Mucosa of rectum (tissue), 2 donors: ENCODE results near the gene WDR31.

ENCODE experiments used
- H3K27ac ChIP-seq, 2 donors: one replicate each; pipeline ENCODE4 v1.7.0; 2013; ENCODE audit warnings: inconsistent platforms in 2 of 2, low read depth in 2 of 2, low read length in 2 of 2
- H3K27me3 ChIP-seq, 2 donors: one replicate each; pipeline ENCODE4 v1.7.0; 2013; ENCODE audit warnings: low read length in 2 of 2; ENCODE audit not compliant: control insufficient read depth in 2 of 2, insufficient read depth in 2 of 2
- H3K36me3 ChIP-seq, 2 donors: one replicate each; pipeline ENCODE4 v1.7.0; 2013; ENCODE audit warnings: low read length in 2 of 2; ENCODE audit not compliant: control insufficient read depth in 2 of 2, insufficient read depth in 2 of 2
- H3K4me1 ChIP-seq, 2 donors: one replicate each; pipeline ENCODE4 v1.7.0; 2013; ENCODE audit warnings: low read length in 2 of 2, mild to moderate bottlenecking in 1 of 2; ENCODE audit not compliant: control insufficient read depth in 2 of 2, insufficient read depth in 2 of 2
- H3K4me3 ChIP-seq, 2 donors: one replicate each; pipeline ENCODE4 v1.7.0; 2013; ENCODE audit warnings: low read length in 2 of 2
- H3K9ac ChIP-seq, 2 donors: one replicate each; pipeline ENCODE4 v1.7.0; 2013; ENCODE audit warnings: low read length in 2 of 2, low read depth in 1 of 2, mild to moderate bottlenecking in 1 of 2
- H3K9me3 ChIP-seq, 2 donors: one replicate each; pipeline ENCODE4 v1.7.0; 2013; ENCODE audit warnings: low read length in 2 of 2; ENCODE audit not compliant: control insufficient read depth in 2 of 2
- donor health status: healthy.
- donor health status: Normal muscosa, but diverticular disease.

The WDR31 gene

GRCh38 chr9:113316030-113316429 is 24.0 kb downstream of the WDR31 start:
- Histone ChIP-seq H3K27ac (no peak overlapping the region), H3K27me3 (no peaks in the 10 kb centered on the region), H3K4me1 (no peaks in the 10 kb centered on the region), H3K9ac (no peak overlapping the region), H3K36me3 (no peaks in the 10 kb centered on the region), H3K9me3 (no peaks in the 10 kb centered on the region), H3K4me3 (no peak overlapping the region)

- no peaks in the 10 kb centered on the region for H3K4me1 ChIP-seq
- H3K9me3 ChIP-seq = no peaks in the 10 kb centered on the region
- no peaks in the 10 kb centered on the region for H3K27me3 ChIP-seq
- H3K4me3 ChIP-seq = no peak overlapping the region
- H3K36me3 ChIP-seq = no peaks in the 10 kb centered on the region
- no peak overlapping the region for H3K9ac ChIP-seq
- H3K27ac ChIP-seq = no peak overlapping the region
Observed at GRCh38 chr9:113315231-113315630, 24.8 kb downstream of the WDR31 start.

GRCh38 chr9:113313261-113313660 is 26.8 kb downstream of the WDR31 start:
- Histone ChIP-seq H3K4me3 (no peak overlapping the region), H3K9me3 (no peaks in the 10 kb centered on the region), H3K9ac (no peak overlapping the region), H3K36me3 (no peaks in the 10 kb centered on the region), H3K4me1 (no peaks in the 10 kb centered on the region), H3K27ac (no peak overlapping the region), H3K27me3 (no peaks in the 10 kb centered on the region)

- Histone ChIP-seq H3K9ac (no peak overlapping the region), H3K27me3 (no peaks in the 10 kb centered on the region), H3K4me1 (no peaks in the 10 kb centered on the region), H3K9me3 (no peaks in the 10 kb centered on the region), H3K27ac (no peak overlapping the region), H3K36me3 (no peaks in the 10 kb centered on the region), H3K4me3 (no peak overlapping the region)
Observed at GRCh38 chr9:113311961-113312360, 28.1 kb downstream of the WDR31 start.

- H3K27me3 ChIP-seq = no peaks in the 10 kb centered on the region
- no peaks in the 10 kb centered on the region for H3K4me1 ChIP-seq
- H3K27ac ChIP-seq = no peak overlapping the region
- H3K4me3 ChIP-seq = no peak overlapping the region
- H3K9me3 ChIP-seq = no peaks in the 10 kb centered on the region
- no peaks in the 10 kb centered on the region for H3K36me3 ChIP-seq
- no peak overlapping the region for H3K9ac ChIP-seq
Observed at GRCh38 chr9:113310538-113310937, 29.5 kb downstream of the WDR31 start.

- H3K4me1 ChIP-seq = no peaks in the 10 kb centered on the region
- H3K36me3 ChIP-seq = no peaks in the 10 kb centered on the region
- no peaks in the 10 kb centered on the region for H3K9me3 ChIP-seq
- no peak overlapping the region for H3K9ac ChIP-seq
- H3K27me3 ChIP-seq = no peaks in the 10 kb centered on the region
- H3K4me3 ChIP-seq = no peak overlapping the region
- H3K27ac ChIP-seq = no peak overlapping the region
Observed at GRCh38 chr9:113309204-113309813, 30.8 kb downstream of the WDR31 start.

- no peaks in the 10 kb centered on the region for H3K36me3 ChIP-seq
Observed at GRCh38 chr9:113307396-113307975, 32.6 kb downstream of the WDR31 start.

GRCh38 chr9:113306566-113306965 is 33.5 kb downstream of the WDR31 start:
- H3K27me3 ChIP-seq = no peaks in the 10 kb centered on the region
- peaks cover 0 to 4% of the 10 kb centered on the region in 2 donors for H3K4me1 ChIP-seq
- no peak overlapping the region for H3K9ac ChIP-seq
- H3K4me3 ChIP-seq = no peak overlapping the region
- no peaks in the 10 kb centered on the region for H3K36me3 ChIP-seq
- no peaks in the 10 kb centered on the region for H3K9me3 ChIP-seq
- no peak overlapping the region for H3K27ac ChIP-seq

More at GRCh38 chr9:113307396-113307975, 32.6 kb downstream of the WDR31 start:
- H3K9ac ChIP-seq = no peak overlapping the region
- H3K9me3 ChIP-seq = no peaks in the 10 kb centered on the region
- no peak overlapping the region for H3K4me3 ChIP-seq
- no peaks in the 10 kb centered on the region for H3K27me3 ChIP-seq
- H3K4me1 ChIP-seq = peaks cover 0 to 4% of the 10 kb centered on the region in 2 donors
- no peak overlapping the region for H3K27ac ChIP-seq

GRCh38 chr9:113302792-113303418 is 37.2 kb downstream of the WDR31 start, which contains the start of gene RNF183:
Gene RNF183, minus strand, starts transcription at chr9:113303376. Its CDS starts 5,192 bp downstream, at chr9:113298184.
- Histone ChIP-seq H3K36me3 (no peaks in the 10 kb centered on the region), H3K4me3 (no peak within 1 kb of the TSS), H3K4me1 (peaks cover 0 to 12% of the 10 kb centered on the region in 2 donors), H3K9me3 (no peaks in the 10 kb centered on the region), H3K27me3 (no peaks in the 10 kb centered on the region), H3K9ac (peak within 1 kb of the TSS in 1 of 2 donors; percentile 6), H3K27ac (no peak within 1 kb of the TSS)

- Histone ChIP-seq H3K27ac (no peak overlapping the region), H3K9me3 (no peaks in the 10 kb centered on the region), H3K4me1 (peaks cover 0 to 15% of the 10 kb centered on the region in 2 donors), H3K27me3 (no peaks in the 10 kb centered on the region), H3K36me3 (no peaks in the 10 kb centered on the region), H3K9ac (no peak overlapping the region), H3K4me3 (no peak overlapping the region)
Observed at GRCh38 chr9:113301548-113301947, 38.5 kb downstream of the WDR31 start.
